Stomach (tissue), 9 donors: ENCODE results near the gene MARCHF3. TPM values are rescaled to one million over a fixed set of nuclear protein-coding genes. Genes with fewer than 3 reads are reported as not detected.

Source experiments
- DNase-seq, 2 donors: peaks; one replicate each; pipeline versions ENCODE4 v3.0.0 to v3.0.0-alpha.2; 2013 to 2019
- H3K27ac ChIP-seq, 5 donors: fragments of 200-600 bp in 4 of 5; sonication (generic) in 4 of 5; one replicate each; pipeline ENCODE4 v1.5.1; 2013 to 2019; ENCODE audit warnings: mild to moderate bottlenecking in 1 of 5, moderate library complexity in 1 of 5
- H3K27me3 ChIP-seq, 3 donors: fragments of 200-600 bp; sonication (generic); one replicate each; pipeline ENCODE4 v1.5.1; 2017 to 2019; ENCODE audit warnings: mixed run types in 1 of 3
- H3K36me3 ChIP-seq, 4 donors: fragments of 200-600 bp; sonication (generic); 1 replicate in 3 of 4; 2 replicates in 1 of 4; pipeline ENCODE4 v1.5.1; 2016 to 2019
- H3K4me1 ChIP-seq, 4 donors: fragments of 200-600 bp; sonication (generic); one replicate each; pipeline ENCODE4 v1.5.1; 2016 to 2019
- H3K4me3 ChIP-seq, 4 donors: fragments of 200-600 bp; sonication (generic) in 3 of 4; one replicate each; pipeline ENCODE4 v1.5.1; 2016 to 2019; ENCODE audit warnings: mild to moderate bottlenecking in 1 of 4
- H3K9me3 ChIP-seq, 4 donors: fragments of 200-600 bp; sonication (generic); one replicate each; pipeline ENCODE4 v1.5.1; 2016 to 2019
- CTCF ChIP-seq, 7 experiments: fragments of 450-650 bp in 4 of 7; fragments of 200-600 bp in 3 of 7; sonication (generic) in 3 of 7; IDR thresholded peaks; one replicate each; pipeline ENCODE4 v1.5.1; 2016 to 2019; ENCODE audit warnings: antibody characterized with exemption in 7 of 7, control low read depth in 2 of 7, mild to moderate bottlenecking in 1 of 7
- EP300 ChIP-seq: sonication (generic); formaldehyde crosslinking; IDR thresholded peaks from one replicate; pipeline ENCODE4 v1.6.1; 2017; ENCODE audit warnings: antibody characterized with exemption
- POLR2A ChIP-seq, 4 donors: fragments of 450-650 bp; IDR thresholded peaks; one replicate each; pipeline ENCODE4 v1.6.1; 2016; ENCODE audit warnings: antibody characterized with exemption in 4 of 4, control low read depth in 2 of 4, mild to moderate bottlenecking in 1 of 4, moderate library complexity in 1 of 4
- POLR2AphosphoS5 ChIP-seq, 3 donors: sonication (generic); formaldehyde crosslinking; IDR thresholded peaks; one replicate each; pipeline ENCODE4 v1.6.1; 2016; ENCODE audit warnings: antibody characterized with exemption in 3 of 3
- WGBS, 5 donors: extraction: QIAGEN DNeasy Blood & Tissue Kit in 3 of 5; methylation state at CpG; one replicate each; pipeline versions ENCODE4 v1.1.5 to v1.1.7; 2013 to 2018; 5-methylcytosine and 5-hydroxymethylcytosine counted together
- intact Hi-C: fragments of 100-400 bp; cut with DNase I; formaldehyde crosslinking; loops from one replicate; pipeline ENCODE4 v1.15.1; 2023; ENCODE audit warnings: low total_unique reads
- polyA plus RNA-seq, 3 donors: library from polyadenylated mRNA; stranded (reverse); fragments of 200-250 nt; gene quantifications; one replicate each; pipeline ENCODE4 v1.2.3, GENCODE V29; 2013
- total RNA-seq, 5 donors: library from RNA; depleted of rRNA; stranded (reverse); fragments of >200 nt; gene quantifications; one replicate each; pipeline versions ENCODE4 v1.1.0 to v1.2.3, GENCODE V29; 2014 to 2016
- donor health status: healthy with polysubstance abuse.
- donor health status: Bipolar disorder and iron deficiency.
- donor health status: healthy.

The MARCHF3 gene
- total and polyA plus RNA-seq, 8 donors, result 1.1 to 11.9 (median 2.6) TPM; not detected in 1

- Histone ChIP-seq H3K27ac (no peak overlapping the region), H3K9me3 (no peaks in the 10 kb centered on the region), H3K4me1 (peaks cover 0 to 6% (median 2%) of the 10 kb centered on the region in 4 donors), H3K4me3 (no peak overlapping the region), H3K27me3 (no peaks in the 10 kb centered on the region), H3K36me3 (peaks cover 0 to 4% (median 0%) of the 10 kb centered on the region in 4 donors)
- 92 to 95% (median 94%) methylated on average over 4 of the region's 4 CpGs for WGBS, 5 donors
- DNase-seq, result no peak
- TF ChIP-seq POLR2A (IDR thresholded peaks at IDR 0.05), result no peak
- intact Hi-C loops, result no loop called here
Measured at GRCh38 chr5:127046343-127047072, 16.1 kb upstream of the MARCHF3 start.

DNA sequence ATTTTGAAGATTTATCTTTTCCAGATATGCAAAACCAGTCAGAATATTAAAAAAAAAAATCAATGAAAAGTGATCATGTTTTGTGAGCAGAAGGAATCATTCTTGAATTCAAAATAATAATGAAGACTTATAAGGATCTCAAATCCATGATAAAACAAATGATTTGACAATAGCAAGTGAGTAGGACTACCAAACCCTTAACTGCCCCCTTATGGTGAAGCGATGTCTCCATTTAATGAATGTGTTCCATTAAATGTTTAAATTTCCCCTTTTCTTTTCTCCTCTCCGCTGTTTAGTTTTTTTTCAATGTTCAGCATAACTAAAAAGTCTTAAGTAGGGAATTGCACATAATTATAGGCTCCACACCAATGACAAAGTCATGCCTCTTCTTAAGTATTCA is 12.2 kb upstream of the MARCHF3 start:
- Histone ChIP-seq H3K27ac (no peak overlapping the region), H3K4me3 (no peak overlapping the region), H3K4me1 (peaks cover 0 to 12% (median 9%) of the 10 kb centered on the region in 4 donors), H3K36me3 (peaks cover 0 to 4% (median 0%) of the 10 kb centered on the region in 4 donors), H3K9me3 (no peaks in the 10 kb centered on the region), H3K27me3 (no peaks in the 10 kb centered on the region)
- TF ChIP-seq POLR2AphosphoS5 (IDR thresholded peaks at IDR 0.05), result no peak
- no peak for TF ChIP-seq EP300
- no peak for TF ChIP-seq POLR2A (IDR thresholded peaks at IDR 0.05)
- TF ChIP-seq CTCF (IDR thresholded peaks at IDR 0.05), result no peak
- intact Hi-C loops, result no loop called here
- DNase-seq, result no peak
- WGBS, 5 donors, result 89 to 96% (median 94%) methylated on average over 2 of the region's 2 CpGs

DNA sequence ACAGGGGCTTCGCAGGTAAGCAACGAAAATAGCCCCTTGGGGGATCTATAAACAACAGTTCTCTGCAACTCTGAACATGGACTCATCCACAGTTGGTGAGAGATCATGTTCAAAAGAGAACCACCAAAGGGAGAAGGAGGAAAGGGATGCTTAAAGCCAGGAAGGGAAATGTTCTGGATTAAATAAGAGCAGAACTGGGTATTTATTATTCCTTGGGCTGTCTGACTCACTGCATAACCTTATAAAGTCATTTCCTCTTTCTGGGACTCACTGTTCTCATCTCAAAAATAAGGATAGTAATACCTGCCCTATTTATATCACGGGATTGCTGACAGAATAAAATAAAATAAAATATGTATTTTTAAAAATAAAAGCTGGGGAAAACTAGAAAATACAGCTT is 11.2 kb upstream of the MARCHF3 start:
- Histone ChIP-seq H3K27me3 (no peaks in the 10 kb centered on the region), H3K4me3 (no peak overlapping the region), H3K36me3 (peaks cover 0 to 2% (median 0%) of the 10 kb centered on the region in 4 donors), H3K4me1 (peaks cover 0 to 12% (median 9%) of the 10 kb centered on the region in 4 donors), H3K27ac (peak overlapping the region; percentile 45 to 82 (median 75)), H3K9me3 (no peaks in the 10 kb centered on the region)
- WGBS, 5 donors, result 56 to 68% (median 61%) methylated on average over 3 of the region's 3 CpGs
- DNase-seq, result peak in 1 of 2 donors; percentile 18
- TF ChIP-seq POLR2A (IDR thresholded peaks at IDR 0.05) (no peak), CTCF (IDR thresholded peaks at IDR 0.05) (no peak), POLR2AphosphoS5 (IDR thresholded peaks at IDR 0.05) (no peak), EP300 (no peak)
- intact Hi-C loops, result no loop called here

GRCh38 chr5:127040796-127041520 is 10.6 kb upstream of the MARCHF3 start:
- no peaks in the 10 kb centered on the region for H3K9me3 ChIP-seq
- H3K27me3 ChIP-seq, result no peaks in the 10 kb centered on the region
- peak overlapping the region; percentile 45 to 82 (median 75) for H3K27ac ChIP-seq
- no peaks in the 10 kb centered on the region for H3K36me3 ChIP-seq
- peaks cover 0 to 12% (median 9%) of the 10 kb centered on the region in 4 donors for H3K4me1 ChIP-seq
- intact Hi-C loops, result no loop called here
- WGBS, 5 donors, result 21 to 41% (median 30%) methylated on average over 9 of the region's 9 CpGs
- no peak for TF ChIP-seq EP300
- peak; percentile 28 to 79 for DNase-seq
- no peak overlapping the region for H3K4me3 ChIP-seq

GRCh38 chr5:127038550-127038949 is 8.2 kb upstream of the MARCHF3 start:
- no peak overlapping the region for H3K27ac ChIP-seq
- no peak overlapping the region for H3K4me3 ChIP-seq
- H3K36me3 ChIP-seq, result no peaks in the 10 kb centered on the region
- no peaks in the 10 kb centered on the region for H3K9me3 ChIP-seq
- no peak for TF ChIP-seq POLR2A (IDR thresholded peaks at IDR 0.05)
- no peak for TF ChIP-seq POLR2AphosphoS5 (IDR thresholded peaks at IDR 0.05)
- TF ChIP-seq EP300, result no peak
- TF ChIP-seq CTCF (IDR thresholded peaks at IDR 0.05), result no peak
- peak in 1 of 2 donors; percentile 17 for DNase-seq
- 63 to 77% (median 67%) methylated on average over 4 of the region's 4 CpGs for WGBS, 5 donors
- peaks cover 0 to 5% (median 0%) of the 10 kb centered on the region in 3 donors for H3K27me3 ChIP-seq
- peaks cover 0 to 12% (median 9%) of the 10 kb centered on the region in 4 donors for H3K4me1 ChIP-seq
- intact Hi-C loops, result no loop called here
